Measurements from ENCODE around the gene ZNF3. TPM values are rescaled to one million over a fixed set of nuclear protein-coding genes. Genes with fewer than 3 reads are reported as not detected.

Gene ZNF3
- polyA plus RNA-seq, 1 donor (not counting 4 experiments of a cell fraction or from before 2014, with no cell fraction given), result 16.8 TPM

GRCh38 chr7:100044718-100045117 is 36.8 kb downstream of the ZNF3 start:
- peak; percentile 20 for FAIRE-seq
- H3K79me2 ChIP-seq (ENCODE audit: control insufficient read depth, insufficient read depth, low read length), result no peaks in the 10 kb centered on the region
- H3K4me2 ChIP-seq (ENCODE audit: control insufficient read depth, extremely low read depth, insufficient read depth, low read depth, low read length), result peak overlapping the region; percentile 41
- H3K36me3 ChIP-seq (ENCODE audit: control insufficient read depth in 2 of 2, extremely low read depth in 1 of 2, insufficient read depth in 2 of 2, low read length in 2 of 2), result no peaks in the 10 kb centered on the region
- H3K9me3 ChIP-seq (ENCODE audit: control insufficient read depth, low read depth, low read length), result no peaks in the 10 kb centered on the region
- no peak for DNase-seq (ENCODE audit: low read depth, low spot score)
- peak overlapping the region; percentile 62 for H2AFZ ChIP-seq (ENCODE audit: control insufficient read depth, low read length)
- no peak overlapping the region for H3K27ac ChIP-seq (ENCODE audit: control insufficient read depth, insufficient read depth, low read length)
- H3K9ac ChIP-seq (ENCODE audit: control insufficient read depth, extremely low read depth, insufficient read depth, low read length), result no peak overlapping the region
- no peaks in the 10 kb centered on the region for H3K9me1 ChIP-seq (ENCODE audit: control insufficient read depth, extremely low read depth, insufficient read depth, low read length)
- TF ChIP-seq CTCF (optimal IDR thresholded peaks at IDR 0.05 in 1 of 3, IDR thresholded peaks at IDR 0.05 in 1 of 3, conservative IDR thresholded peaks at IDR 0.05 in 1 of 3; ENCODE audit: extremely low read depth in 1 of 3, insufficient read depth in 2 of 3, low read length in 3 of 3) (peak; percentile 32 to 76 (median 37)), EZH2 (IDR thresholded peaks at IDR 0.05; ENCODE audit: low read length) (no peak)
- no peaks in the 10 kb centered on the region for H3K27me3 ChIP-seq (ENCODE audit: control insufficient read depth, extremely low read depth, insufficient read depth, low read length)
- no peaks in the 10 kb centered on the region for H4K20me1 ChIP-seq (ENCODE audit: control insufficient read depth, extremely low read depth, insufficient read depth, low read length)
- no peak overlapping the region for H3K4me3 ChIP-seq (ENCODE audit: control insufficient read depth in 2 of 3, extremely low read depth in 1 of 3, insufficient read depth in 2 of 3, low read depth in 1 of 3, low read length in 3 of 3)
- peaks cover 13% of the 10 kb centered on the region for H3K4me1 ChIP-seq (ENCODE audit: control insufficient read depth, extremely low read depth, insufficient read depth, low read length)
- dilution Hi-C loops (cut with MboI; ENCODE audit: extremely low pct_ligation_motif_present, low sequenced_read_pairs), result no loop called here

- H3K27me3 ChIP-seq (ENCODE audit: control insufficient read depth, extremely low read depth, insufficient read depth, low read length), result no peaks in the 10 kb centered on the region
- DNase-seq (ENCODE audit: low read depth, low spot score), result no peak
- H3K4me3 ChIP-seq (ENCODE audit: control insufficient read depth in 2 of 3, extremely low read depth in 1 of 3, insufficient read depth in 2 of 3, low read depth in 1 of 3, low read length in 3 of 3), result no peak overlapping the region
- TF ChIP-seq CTCF (optimal IDR thresholded peaks at IDR 0.05 in 1 of 3, IDR thresholded peaks at IDR 0.05 in 1 of 3, conservative IDR thresholded peaks at IDR 0.05 in 1 of 3; ENCODE audit: extremely low read depth in 1 of 3, insufficient read depth in 2 of 3, low read length in 3 of 3), result no peak
- H4K20me1 ChIP-seq (ENCODE audit: control insufficient read depth, extremely low read depth, insufficient read depth, low read length), result no peaks in the 10 kb centered on the region
- no peak overlapping the region for H3K4me2 ChIP-seq (ENCODE audit: control insufficient read depth, extremely low read depth, insufficient read depth, low read depth, low read length)
- FAIRE-seq, result no peak
- no peak overlapping the region for H3K27ac ChIP-seq (ENCODE audit: control insufficient read depth, insufficient read depth, low read length)
- H3K9me3 ChIP-seq (ENCODE audit: control insufficient read depth, low read depth, low read length), result no peaks in the 10 kb centered on the region
- H3K4me1 ChIP-seq (ENCODE audit: control insufficient read depth, extremely low read depth, insufficient read depth, low read length), result peaks cover 6% of the 10 kb centered on the region
- dilution Hi-C loops (cut with MboI; ENCODE audit: extremely low pct_ligation_motif_present, low sequenced_read_pairs), result no loop called here
- no peak overlapping the region for H2AFZ ChIP-seq (ENCODE audit: control insufficient read depth, low read length)
- H3K79me2 ChIP-seq (ENCODE audit: control insufficient read depth, insufficient read depth, low read length), result peaks cover 2% of the 10 kb centered on the region
- no peak overlapping the region for H3K9ac ChIP-seq (ENCODE audit: control insufficient read depth, extremely low read depth, insufficient read depth, low read length)
- peaks cover 2 to 5% of the 10 kb centered on the region in 2 experiments for H3K36me3 ChIP-seq (ENCODE audit: control insufficient read depth in 2 of 2, extremely low read depth in 1 of 2, insufficient read depth in 2 of 2, low read length in 2 of 2)
- no peaks in the 10 kb centered on the region for H3K9me1 ChIP-seq (ENCODE audit: control insufficient read depth, extremely low read depth, insufficient read depth, low read length)
These were observed 40.9 kb downstream of the ZNF3 start for GRCh38 chr7:100040575-100040974.

All from keratinocyte (primary cell).